Mesothelial cell of epicardium (in vitro differentiated cells): ENCODE data around the gene TTPAL. TPM values are rescaled to one million over a fixed set of nuclear protein-coding genes. Genes with fewer than 3 reads are reported as not detected.

Experiments used
- DNase-seq, 2 experiments: peaks; one replicate each; pipeline ENCODE4 v3.0.0; 2021; ENCODE audit warnings: low spot score in 2 of 2; ENCODE audit not compliant: unreplicated experiment in 2 of 2
- H3K27ac Mint-ChIP-seq: 2 replicates; pipeline ENCODE4 v1.8.0; 2021; ENCODE audit warnings: mixed read lengths
- H3K27me3 Mint-ChIP-seq: 2 replicates; pipeline ENCODE4 v1.8.0; 2021; ENCODE audit warnings: low read depth, mixed read lengths
- H3K36me3 Mint-ChIP-seq: 2 replicates; pipeline ENCODE4 v1.8.0; 2021; ENCODE audit warnings: mixed read lengths
- H3K4me1 Mint-ChIP-seq: 2 replicates; pipeline ENCODE4 v1.8.0; 2021; ENCODE audit warnings: mixed read lengths
- H3K4me3 Mint-ChIP-seq: 2 replicates; pipeline ENCODE4 v1.8.0; 2021; ENCODE audit warnings: mild to moderate bottlenecking, moderate library complexity, mixed read lengths
- H3K9me3 Mint-ChIP-seq: 2 replicates; pipeline ENCODE4 v1.8.0; 2021; ENCODE audit warnings: mixed read lengths
- CTCF ChIP-seq: fragments of 200-600 bp; sonication (generic); IDR thresholded peaks from one replicate; pipeline ENCODE4 v1.5.0; 2021; ENCODE audit warnings: antibody characterized with exemption; ENCODE audit not compliant: unreplicated experiment
- total RNA-seq: library from RNA; stranded (reverse); gene quantifications from 3 replicates; pipeline ENCODE4 v1.2.1, GENCODE V29; 2021

TTPAL gene
- total RNA-seq, 1 donor from 2014 or later: 22.5 TPM

GRCh38 chr20:44437497-44437896 lies 38.2 kb upstream of the TTPAL start:
- Mint-ChIP-seq H3K36me3 (no peaks in the 10 kb centered on the region), H3K27me3 (no peaks in the 10 kb centered on the region), H3K9me3 (no peaks in the 10 kb centered on the region), H3K4me1 (no peaks in the 10 kb centered on the region), H3K27ac (no peak overlapping the region), H3K4me3 (no peak overlapping the region)
- no peak for TF ChIP-seq CTCF
- no peak for DNase-seq

- Mint-ChIP-seq H3K36me3 (no peaks in the 10 kb centered on the region), H3K27me3 (no peaks in the 10 kb centered on the region), H3K27ac (no peak overlapping the region), H3K9me3 (no peaks in the 10 kb centered on the region), H3K4me3 (no peak overlapping the region), H3K4me1 (no peaks in the 10 kb centered on the region)
- no peak for DNase-seq
- TF ChIP-seq CTCF: no peak
Measured at GRCh38 chr20:44438782-44439181, 36.9 kb upstream of the TTPAL start.

GRCh38 chr20:44439318-44439717 lies 36.4 kb upstream of the TTPAL start:
- Mint-ChIP-seq H3K27me3 (no peaks in the 10 kb centered on the region), H3K27ac (no peak overlapping the region), H3K4me1 (no peaks in the 10 kb centered on the region), H3K4me3 (no peak overlapping the region), H3K36me3 (no peaks in the 10 kb centered on the region), H3K9me3 (no peaks in the 10 kb centered on the region)
- DNase-seq: no peak
- no peak for TF ChIP-seq CTCF

GRCh38 chr20:44442298-44443070 lies 33.2 kb upstream of the TTPAL start:
- H3K9me3 Mint-ChIP-seq: no peaks in the 10 kb centered on the region
- DNase-seq: no peak

GRCh38 chr20:44445742-44446710 lies 29.6 kb upstream of the TTPAL start:
- Mint-ChIP-seq H3K36me3 (no peaks in the 10 kb centered on the region), H3K27ac (no peak overlapping the region), H3K9me3 (no peaks in the 10 kb centered on the region), H3K27me3 (no peaks in the 10 kb centered on the region), H3K4me1 (no peaks in the 10 kb centered on the region), H3K4me3 (no peak overlapping the region)
- TF ChIP-seq CTCF: no peak
- no peak for DNase-seq

More at GRCh38 chr20:44442298-44443070, 33.2 kb upstream of the TTPAL start:
- H3K4me3 Mint-ChIP-seq: no peak overlapping the region
- H3K27me3 Mint-ChIP-seq: no peaks in the 10 kb centered on the region
- no peaks in the 10 kb centered on the region for H3K4me1 Mint-ChIP-seq
- H3K36me3 Mint-ChIP-seq: no peaks in the 10 kb centered on the region
- TF ChIP-seq CTCF: no peak
- no peak overlapping the region for H3K27ac Mint-ChIP-seq
